Upper lobe of left lung (tissue), 4 donors: ENCODE measurements around the gene MAPK7.

Experiments used
- CTCF ChIP-seq, 6 experiments: fragments of 450-650 bp in 4 of 6; fragments of 200-600 bp in 2 of 6; sonication (generic) in 2 of 6; IDR thresholded peaks; one replicate each; pipeline ENCODE4 v1.5.1; 2016 to 2019; ENCODE audit warnings: antibody characterized with exemption in 6 of 6
- POLR2A ChIP-seq, 4 donors: fragments of 450-650 bp; IDR thresholded peaks; one replicate each; pipeline ENCODE4 v1.5.1; 2016 to 2017; ENCODE audit warnings: antibody characterized with exemption in 4 of 4, mild to moderate bottlenecking in 2 of 4

DNA sequence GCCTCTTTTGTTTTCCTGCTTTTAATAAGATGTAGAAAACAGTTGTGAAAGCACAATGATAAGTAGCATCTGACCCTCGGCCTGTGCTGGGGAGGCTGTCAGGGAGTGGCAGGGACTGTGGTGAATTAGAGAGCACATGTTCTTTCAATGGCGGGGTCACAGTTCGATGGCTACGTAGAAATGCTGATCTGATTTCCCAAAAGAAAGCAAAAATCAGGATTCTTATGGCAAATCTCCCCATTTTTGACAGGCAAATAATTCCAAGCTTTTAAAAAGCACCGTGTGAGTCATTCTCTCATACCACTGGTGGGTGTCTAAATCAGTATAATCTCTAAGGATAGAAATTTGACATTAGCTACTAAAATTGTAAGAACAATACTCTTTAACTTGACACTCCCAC, 4.2 kb upstream of the MAPK7 start:
- TF ChIP-seq CTCF (IDR thresholded peaks at IDR 0.05) (no peak), POLR2A (IDR thresholded peaks at IDR 0.05) (no peak)
